Left lobe of liver (tissue), 2 donors: Measurements from ENCODE around the gene MSN. TPM values are rescaled to one million over a fixed set of nuclear protein-coding genes. Genes with fewer than 3 reads are reported as not detected.
"Not testable (repeated sequence)": the region's sequence is repeated elsewhere in the genome, so short reads cannot be mapped to it uniquely, and the experiment has no call there.

Experiments used
- ATAC-seq: fragments of 200-7000 bp; cut with Tn5 transposase; one replicate; pipeline ENCODE4 v1.9.1; 2020; ENCODE audit warnings: mild to moderate bottlenecking, moderate library complexity
- DNase-seq: peaks from one replicate; pipeline ENCODE4 v3.0.0-alpha.2; 2020; ENCODE audit warnings: low spot score
- total RNA-seq: library from RNA; stranded (reverse); gene quantifications from one replicate; pipeline ENCODE4 v1.2.1, GENCODE V29; 2021
- donor health status: DM: no; HTN: no; CAD: no; lungs with moderate emphysema.
- donor health status: DM: no; HTN: yes; CAD: no.

MSN gene
- total RNA-seq, 1 donor from 2014 or later, result 88.7 TPM

- DNase-seq, result no peak
- peak; percentile 25 for ATAC-seq
These were observed 44.8 kb downstream of the MSN start for GRCh38 chrX:65712005-65712806.

- ATAC-seq, result peak; percentile 72
- no peak for DNase-seq
These were observed 51.1 kb downstream of the MSN start for GRCh38 chrX:65718538-65718937.

- DNase-seq (no peak), ATAC-seq (no peak)
These were observed 53.0 kb downstream of the MSN start for GRCh38 chrX:65720381-65720964.

- ATAC-seq (no peak), DNase-seq (no peak)
These were observed 56.3 kb downstream of the MSN start for GRCh38 chrX:65723706-65724105.

- ATAC-seq, result no peak
These were observed 59.3 kb downstream of the MSN start for GRCh38 chrX:65726715-65727114.

GRCh38 chrX:65731684-65732289 lies 64.3 kb downstream of the MSN start:
- DNase-seq (no peak), ATAC-seq (no peak)

More at GRCh38 chrX:65726715-65727114, 59.3 kb downstream of the MSN start:
- DNase-seq, result no peak

- DNase-seq (no peak), ATAC-seq (no peak)
These were observed 73.5 kb downstream of the MSN start for GRCh38 chrX:65740909-65741308.

- no peak for ATAC-seq
- no peak for DNase-seq
These were observed 74.4 kb downstream of the MSN start for GRCh38 chrX:65741823-65742222.

GRCh38 chrX:65744965-65745364 lies 77.5 kb downstream of the MSN start:
- DNase-seq (no peak), ATAC-seq (no peak)

GRCh38 chrX:65745427-65745826 lies 78.0 kb downstream of the MSN start:
- ATAC-seq, result no peak
- DNase-seq, result no peak

GRCh38 chrX:65745992-65746391 lies 78.5 kb downstream of the MSN start:
- ATAC-seq (no peak), DNase-seq (no peak)

- no peak for DNase-seq
- ATAC-seq, result no peak
These were observed 83.4 kb downstream of the MSN start for GRCh38 chrX:65750674-65751469.

GRCh38 chrX:65751519-65751918 lies 84.1 kb downstream of the MSN start:
- DNase-seq (no peak), ATAC-seq (no peak)

- DNase-seq, result no peak
- no peak for ATAC-seq
These were observed 84.8 kb downstream of the MSN start for GRCh38 chrX:65752294-65752693.

- DNase-seq (no peak), ATAC-seq (no peak)
These were observed 88.3 kb downstream of the MSN start for GRCh38 chrX:65755786-65756185.

GRCh38 chrX:65757943-65758342 lies 90.5 kb downstream of the MSN start:
- no peak for DNase-seq
- ATAC-seq, result no peak

- DNase-seq (no peak), ATAC-seq (no peak)
These were observed 91.1 kb downstream of the MSN start for GRCh38 chrX:65758505-65758904.

GRCh38 chrX:65759525-65759924 lies 92.1 kb downstream of the MSN start:
- not testable (repeated sequence) for DNase-seq, ATAC-seq

- DNase-seq (no peak), ATAC-seq (no peak)
These were observed 102.3 kb downstream of the MSN start for GRCh38 chrX:65769564-65770292.

- ATAC-seq (peak; percentile 89), DNase-seq (peak; percentile 63)
These were observed 105.4 kb downstream of the MSN start for GRCh38 chrX:65772842-65773241.

GRCh38 chrX:65781845-65782244 lies 114.4 kb downstream of the MSN start:
- ATAC-seq (no peak), DNase-seq (no peak)
